Measurements from ENCODE around the gene CELF4.
"Not testable (repeated sequence)": the region's sequence is repeated elsewhere in the genome, so short reads cannot be mapped to it uniquely, and the experiment has no call there.

CELF4 gene

DNA sequence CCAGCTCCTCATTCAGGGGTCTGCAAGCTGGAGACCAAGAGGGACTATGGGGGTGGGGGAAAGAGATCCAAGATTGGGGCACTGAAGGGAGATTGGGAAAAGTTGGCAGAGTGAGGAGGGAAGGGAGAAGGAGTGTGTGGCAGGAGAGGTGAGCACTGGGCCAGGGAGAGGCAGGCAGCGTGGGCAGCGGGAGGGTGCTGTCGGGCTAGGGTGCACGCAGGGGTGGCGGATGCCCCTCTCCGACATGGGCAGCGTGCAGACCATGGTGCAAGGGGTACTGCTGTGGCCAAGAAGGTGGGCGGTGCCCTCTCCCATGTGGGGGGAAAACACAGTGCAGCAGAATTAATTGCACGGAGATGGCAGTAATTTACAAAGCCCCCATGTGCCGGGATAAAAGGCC, 74.1 kb downstream of the CELF4 start:
- DNase-seq, result no peak

DNA sequence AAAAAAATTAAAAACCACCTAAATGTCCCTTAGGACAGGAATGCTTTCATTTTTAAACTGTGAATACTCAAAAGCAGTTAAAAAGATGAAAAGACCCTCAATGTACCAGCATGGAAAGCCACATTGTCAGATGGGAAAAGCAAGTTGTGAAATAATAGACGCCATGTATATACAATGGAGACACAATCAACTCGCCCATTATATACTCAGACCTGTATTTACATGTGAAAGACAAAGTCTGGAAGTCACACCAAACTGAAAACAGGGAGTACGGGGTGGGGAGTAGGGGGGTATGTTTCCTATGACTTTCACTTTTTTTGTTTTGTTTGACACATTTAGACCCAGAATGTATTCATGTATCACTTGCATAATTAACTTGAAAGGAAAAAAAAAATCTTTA, 75.6 kb downstream of the CELF4 start:
- DNase-seq, result no peak

DNA sequence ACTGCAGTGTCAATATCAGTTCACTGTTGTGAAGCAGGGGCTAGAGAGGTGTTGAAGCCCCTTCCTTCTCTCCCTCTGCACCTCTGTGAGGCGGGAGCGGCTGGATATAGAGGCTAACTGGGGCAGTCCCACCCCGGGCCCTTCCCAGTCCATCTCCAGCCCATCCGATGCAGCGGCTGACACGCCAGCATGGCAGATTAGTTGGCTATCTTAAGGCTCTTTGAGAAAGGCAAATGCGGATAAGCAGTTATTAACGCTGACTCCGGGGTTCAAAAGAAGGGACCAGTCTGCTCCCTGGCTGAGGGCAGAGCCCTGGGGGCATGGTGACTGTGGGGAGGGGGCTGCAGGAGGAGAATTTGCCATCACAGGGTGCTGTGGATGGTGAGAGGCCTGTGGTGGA, 76.6 kb downstream of the CELF4 start:
- no peak for DNase-seq

DNA sequence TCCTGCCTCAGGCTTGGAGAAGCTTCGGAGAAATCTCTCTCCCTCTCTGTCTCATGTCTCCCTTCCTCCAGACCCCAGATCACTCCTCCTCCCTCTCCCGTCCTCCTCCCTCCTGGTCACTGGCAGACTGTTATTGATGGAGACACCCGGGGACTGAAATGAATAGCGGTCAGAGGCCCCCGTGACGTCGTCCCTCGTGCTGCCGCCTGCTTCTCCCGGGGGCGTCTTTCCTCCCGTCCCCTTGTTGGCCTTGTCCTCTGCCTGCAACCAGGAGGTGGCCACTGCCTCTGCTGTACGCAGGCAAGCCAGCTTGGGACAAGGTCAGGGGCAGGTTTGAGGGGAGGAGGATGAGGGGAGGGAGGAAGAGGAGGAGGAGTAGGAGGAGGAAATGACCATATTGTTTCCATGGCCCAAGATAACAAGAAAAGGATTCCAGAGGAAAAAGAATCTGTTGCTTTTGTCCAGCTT, 78.2 kb downstream of the CELF4 start:
- DNase-seq, result no peak

DNA sequence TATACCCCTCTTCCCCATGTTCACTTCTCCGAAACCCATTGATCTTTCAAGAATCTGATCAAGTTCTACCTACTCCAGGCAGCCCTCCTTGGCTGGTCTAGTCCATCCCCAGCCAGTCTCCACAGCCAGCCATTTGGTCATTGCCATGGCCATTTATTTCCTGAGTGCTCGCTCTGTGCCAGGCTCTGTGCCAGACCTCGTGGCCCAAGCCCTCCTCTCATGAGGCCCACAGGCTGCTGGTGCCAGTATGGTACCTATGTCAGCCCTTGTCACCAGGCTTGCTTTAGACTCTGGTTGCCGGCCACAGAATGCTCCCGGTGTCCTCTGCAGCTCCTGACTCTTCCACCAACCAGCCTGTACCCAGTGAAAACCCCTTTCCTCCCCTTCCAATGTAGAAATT, 78.8 kb downstream of the CELF4 start:
- DNase-seq, result no peak

DNA sequence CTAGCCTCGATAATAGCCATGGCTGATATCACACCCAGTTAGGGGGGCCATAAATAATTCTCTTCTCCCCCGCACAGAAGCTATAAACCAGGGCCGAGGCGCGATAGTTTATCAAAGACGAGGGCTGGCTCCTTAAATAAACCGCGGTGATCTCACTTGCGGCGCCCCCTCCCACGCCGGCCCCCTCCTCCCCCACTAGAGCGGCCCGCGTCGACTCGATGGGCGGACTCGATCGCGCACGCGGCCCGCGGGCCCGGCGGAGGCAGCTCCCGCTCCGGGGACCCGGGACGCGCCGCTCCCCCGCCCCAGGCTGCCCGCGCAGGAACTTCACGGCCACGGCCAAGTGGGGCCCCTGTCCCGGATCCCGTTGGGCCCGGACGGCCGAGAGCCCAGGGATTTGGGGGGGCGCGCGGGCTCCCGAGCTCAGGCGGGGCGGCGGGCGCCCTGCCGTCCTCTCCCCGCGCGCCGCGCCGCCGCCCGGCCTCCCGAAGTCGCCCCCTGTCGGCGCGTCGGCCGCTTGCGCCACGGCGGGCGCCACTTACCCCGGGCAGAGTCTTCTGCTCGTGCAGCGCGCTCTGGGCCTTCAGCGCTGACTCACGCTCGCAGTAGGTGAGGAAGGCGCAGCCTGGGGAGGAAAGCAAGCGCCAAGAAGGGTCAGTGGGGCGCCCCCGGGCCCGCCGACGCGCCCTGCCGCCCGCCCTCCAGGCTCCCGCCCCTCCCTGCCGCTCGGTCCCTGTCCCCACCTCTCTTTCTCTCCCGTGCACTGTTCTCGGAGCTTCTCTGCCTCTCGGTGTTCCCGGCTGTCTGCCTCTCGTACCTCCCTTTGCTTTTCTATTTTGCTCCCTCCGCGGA, 80.4 kb downstream of the CELF4 start:
- DNase-seq, result no peak

DNA sequence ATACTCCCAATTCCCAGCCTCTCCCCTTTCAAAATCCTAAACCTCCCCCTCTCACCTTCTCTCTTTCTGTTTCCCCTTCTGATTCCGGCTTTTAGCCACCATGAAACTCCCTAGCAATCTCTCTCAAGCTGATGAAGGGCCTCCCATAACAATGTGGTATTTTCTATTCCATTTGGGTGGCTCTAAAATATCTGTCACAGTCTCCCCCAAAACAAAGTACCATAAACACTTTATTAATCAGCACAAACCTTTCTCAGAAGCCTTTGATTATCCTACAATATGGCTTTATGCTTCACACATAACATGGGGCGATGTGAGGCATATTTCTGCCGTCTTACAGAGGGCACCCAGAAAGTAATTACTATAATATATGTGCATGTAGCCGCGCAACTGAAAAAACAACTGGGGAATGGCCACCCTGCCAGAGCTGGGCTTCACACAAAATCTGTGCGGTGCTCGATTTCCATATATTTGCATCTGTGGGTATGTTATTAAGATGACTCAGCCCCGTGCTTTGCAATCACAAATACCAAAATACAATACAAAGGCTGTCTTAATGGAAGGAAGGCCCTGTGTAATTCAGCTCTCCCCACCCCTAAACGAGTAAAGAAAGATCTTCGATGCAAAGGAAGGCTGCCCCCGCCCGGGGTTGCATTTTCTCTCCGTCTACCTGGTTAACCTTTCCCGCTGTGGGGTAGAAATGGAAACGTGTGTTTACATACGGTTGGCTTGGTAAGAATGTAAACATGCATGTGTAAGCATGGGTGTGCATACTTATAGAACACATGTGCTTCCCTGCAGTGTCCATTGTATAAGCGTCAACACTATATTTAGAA, 81.4 kb downstream of the CELF4 start:
- no peak for DNase-seq

DNA sequence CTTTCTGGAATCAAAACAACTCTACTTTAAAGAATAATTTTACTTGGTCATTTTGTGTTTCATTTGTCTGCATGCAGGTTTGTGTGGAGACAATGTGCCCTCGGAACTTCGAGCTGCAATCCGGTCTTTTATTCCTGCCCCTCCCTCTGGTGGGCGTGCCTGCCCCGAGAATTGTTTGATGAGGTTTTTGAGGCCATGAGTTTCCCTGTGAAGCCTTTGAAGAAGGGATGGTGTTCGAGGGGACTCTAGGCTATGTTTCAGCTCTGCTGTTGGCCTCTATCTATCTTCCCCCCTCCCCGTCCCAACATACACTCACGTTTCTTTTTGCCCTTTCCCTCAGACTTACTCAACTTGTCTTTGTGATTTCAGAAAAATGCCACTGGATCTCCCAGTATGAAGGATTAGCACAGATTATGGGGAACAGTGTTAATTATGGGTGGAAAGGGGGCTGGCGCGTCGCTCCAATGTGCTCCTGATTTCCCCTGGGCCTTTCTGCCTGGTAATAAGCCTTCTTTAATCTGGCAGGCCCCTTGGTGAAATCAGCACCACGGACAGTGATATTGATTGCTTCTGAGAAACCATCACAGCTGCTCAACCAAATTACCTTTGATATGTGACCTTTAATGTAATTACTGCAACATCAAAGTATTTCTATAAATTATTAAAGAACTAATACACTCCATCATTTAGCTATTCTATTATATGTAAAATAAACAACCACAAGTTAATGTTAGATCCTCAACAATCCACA, 82.2 kb downstream of the CELF4 start:
- DNase-seq, result no peak

DNA sequence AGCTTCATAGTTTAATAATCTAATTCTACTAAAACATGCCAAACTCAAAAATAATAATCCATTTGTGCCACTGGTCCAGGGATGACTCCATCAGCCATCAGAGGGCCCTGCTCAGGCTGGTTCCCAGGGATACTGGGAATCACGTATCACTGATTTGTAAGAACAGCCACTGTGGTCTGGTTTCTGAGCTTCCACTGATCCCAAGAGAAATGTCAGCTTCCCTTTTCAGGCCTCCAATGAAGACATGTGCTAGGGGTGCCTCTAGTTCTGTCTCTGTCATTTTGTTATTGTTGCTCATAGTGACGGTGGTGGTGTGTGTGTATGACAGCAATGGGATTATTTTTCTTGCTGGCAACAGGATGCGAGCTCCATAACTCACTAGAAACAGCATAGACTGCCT, 83.2 kb downstream of the CELF4 start:
- no peak for DNase-seq

DNA sequence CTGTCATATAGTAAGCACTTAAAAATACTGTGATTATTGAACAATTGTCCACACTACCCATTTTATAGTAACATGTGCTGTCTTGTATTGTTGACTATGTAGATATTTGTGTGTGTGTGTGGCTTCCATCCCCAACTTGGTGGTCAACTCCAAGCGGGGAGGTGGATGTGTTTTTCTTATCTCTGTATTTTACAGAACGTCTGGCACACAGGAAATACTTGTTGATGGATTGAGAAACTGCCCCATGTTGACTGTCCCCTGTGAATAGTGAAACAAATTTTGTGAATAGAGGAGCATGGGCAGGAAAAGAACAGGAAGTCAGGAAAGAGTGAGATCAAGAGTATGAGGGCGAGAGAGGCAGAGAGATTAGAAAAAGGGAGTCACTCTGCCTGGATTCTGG, 83.6 kb downstream of the CELF4 start:
- no peak for DNase-seq

DNA sequence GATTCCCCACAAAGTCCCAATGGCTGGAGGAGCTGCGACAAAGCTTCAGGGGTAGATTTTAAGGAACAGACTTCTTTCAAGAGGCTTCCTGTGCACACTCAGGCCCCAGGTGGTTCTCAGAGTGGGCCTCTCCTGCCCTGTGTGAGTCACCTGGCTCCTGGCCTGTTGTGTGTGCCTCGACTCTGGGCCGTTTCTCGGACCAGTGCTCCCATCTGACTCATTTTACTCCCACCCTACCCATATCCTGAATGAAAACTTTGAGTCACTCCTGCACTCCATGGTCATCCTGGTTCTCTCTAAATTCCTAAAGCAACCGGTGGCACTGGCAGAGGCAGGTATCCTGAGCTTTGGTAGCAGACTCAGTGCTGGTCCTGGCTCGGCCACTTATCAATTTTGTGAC, 84.1 kb downstream of the CELF4 start:
- no peak for DNase-seq

DNA sequence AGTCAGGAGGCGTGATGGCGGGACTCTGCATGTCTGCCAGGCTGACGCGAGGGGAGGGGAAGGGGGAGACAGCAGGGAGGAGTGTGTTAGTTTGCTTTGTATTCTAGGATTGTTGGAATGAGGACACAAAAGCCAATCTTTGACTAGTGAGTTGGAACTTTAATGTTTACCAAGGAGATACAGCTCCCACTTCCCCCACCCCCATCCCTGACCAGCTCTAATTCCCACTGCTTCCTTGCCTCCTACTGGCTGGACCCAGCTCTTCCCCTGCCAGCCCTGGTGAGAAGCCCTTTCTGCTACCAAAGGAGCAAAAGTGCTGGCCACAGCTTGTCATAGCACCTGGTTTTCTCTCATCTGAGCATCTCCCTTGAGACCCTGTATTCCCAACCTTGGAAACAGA, 84.5 kb downstream of the CELF4 start:
- no peak for DNase-seq

DNA sequence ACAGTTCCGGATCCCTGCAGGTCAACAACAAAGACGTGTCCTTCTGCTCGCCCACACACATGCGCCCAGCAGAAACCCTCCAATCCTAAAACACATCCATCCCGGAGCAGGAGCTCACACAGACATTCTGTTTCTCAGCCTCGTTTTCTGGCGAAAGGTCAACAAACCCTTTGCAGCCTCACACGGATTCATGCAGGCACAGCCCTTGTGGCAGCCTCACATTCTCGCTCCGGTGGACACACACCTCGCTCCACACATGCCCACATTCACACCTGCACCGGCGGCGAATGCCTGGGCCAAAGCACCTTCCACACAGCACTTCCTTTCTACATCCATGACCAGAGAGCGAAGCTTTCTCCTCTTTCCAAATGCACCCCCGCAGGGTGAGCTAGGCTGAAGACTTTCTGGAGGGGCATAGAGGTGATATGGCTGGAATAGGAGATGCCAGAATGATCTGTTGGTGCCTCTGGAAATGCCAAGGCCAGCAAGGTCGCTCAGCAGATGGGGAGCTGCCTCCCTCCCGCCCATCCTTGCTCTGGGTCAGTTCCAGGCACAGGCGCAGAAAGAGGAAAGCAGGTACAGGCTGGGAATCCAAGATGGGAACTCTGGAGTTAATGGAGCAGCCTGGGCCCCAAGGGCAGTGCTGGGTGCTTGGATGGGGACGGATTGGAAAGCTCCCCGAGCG, 88.8 kb downstream of the CELF4 start:
- no peak for DNase-seq

DNA sequence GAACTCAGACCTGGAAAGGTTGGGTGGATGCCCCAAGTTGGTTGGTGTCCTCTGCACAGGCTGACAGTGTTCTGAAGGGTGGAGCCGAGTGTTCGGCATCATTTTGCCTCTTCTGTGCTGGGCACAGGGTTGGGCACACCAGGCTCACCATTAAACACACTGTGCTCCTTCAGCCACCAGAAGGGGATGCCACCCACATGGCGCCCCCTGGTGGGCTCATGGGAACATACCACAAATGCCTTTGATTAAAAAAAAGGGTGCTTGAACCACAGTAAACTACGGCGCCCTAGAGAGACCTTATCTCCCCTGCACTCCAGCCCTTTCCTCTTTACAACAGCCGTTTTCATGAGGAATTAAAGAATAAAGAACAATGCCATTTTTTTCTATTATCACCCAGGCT, 89.4 kb downstream of the CELF4 start:
- peak; percentile 27 for DNase-seq

DNA sequence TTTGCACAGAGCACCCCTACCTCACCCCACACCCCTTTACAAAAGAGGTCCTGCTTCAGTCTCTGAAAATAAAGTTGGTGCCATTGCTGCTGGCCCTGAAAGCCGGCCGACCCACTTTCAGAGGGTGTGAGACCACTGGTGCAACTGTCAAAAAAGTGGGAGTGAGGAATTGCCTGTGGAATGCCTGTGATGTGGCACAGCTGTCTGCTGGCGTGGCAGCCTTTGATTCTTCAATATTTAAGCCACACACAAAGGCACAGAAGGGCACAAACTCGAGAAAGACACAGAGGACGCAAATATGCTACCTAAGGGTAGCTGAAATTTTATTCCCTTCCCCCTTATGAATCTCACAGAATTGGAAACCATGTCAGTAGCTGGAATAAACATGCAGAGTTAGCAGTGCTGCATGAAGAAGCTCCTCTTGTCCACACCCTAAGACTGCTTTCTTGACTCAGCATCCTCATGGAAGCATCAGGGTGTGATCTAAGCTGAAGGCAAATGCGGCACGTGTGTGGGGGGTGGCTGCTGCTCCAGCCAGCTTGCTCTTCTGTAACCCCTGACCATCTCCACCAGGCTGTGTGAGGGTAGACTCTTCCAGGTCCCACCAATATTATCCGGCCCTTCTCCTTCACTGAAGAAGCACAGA, 92.3 kb downstream of the CELF4 start:
- no peak for DNase-seq

DNA sequence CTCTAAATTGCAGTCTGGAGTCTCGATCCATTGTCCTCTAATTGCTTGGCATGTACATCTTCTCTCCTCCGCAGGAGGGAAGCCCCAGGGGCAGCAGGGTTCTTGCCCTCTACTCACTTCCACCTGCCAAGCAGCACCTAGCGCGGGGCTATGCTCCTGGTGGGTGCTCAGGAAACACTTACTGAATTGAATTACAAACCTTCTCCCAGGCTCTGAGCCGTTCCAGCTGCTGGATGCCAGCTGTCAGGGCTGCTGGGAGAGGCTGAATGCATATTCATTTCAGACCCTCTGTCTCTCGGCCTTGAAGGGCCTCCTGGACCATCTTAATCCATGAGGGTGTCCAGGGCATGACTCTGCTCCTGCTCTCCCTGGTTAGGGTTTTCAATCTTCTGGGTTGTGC, 94.0 kb downstream of the CELF4 start:
- DNase-seq, result no peak

DNA sequence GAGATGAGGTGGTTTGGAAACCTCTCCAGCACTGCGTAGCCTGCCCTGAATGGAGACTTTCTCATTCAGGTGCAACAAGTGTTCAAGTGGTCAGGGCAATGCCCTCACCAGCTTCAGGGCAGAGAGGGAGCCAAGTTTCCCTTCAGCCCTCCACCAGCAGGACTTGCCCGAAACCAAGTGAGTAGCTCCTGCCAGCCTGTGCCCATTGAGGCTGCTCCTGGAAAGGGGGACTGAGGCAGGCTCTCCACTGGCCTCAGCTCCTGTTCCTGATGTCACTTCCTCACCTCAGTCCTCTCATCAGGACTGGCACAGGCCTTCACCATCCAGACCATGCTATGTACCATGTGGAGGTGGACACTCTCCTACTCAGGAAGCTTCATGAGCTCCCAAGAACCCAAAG, 94.6 kb downstream of the CELF4 start:
- DNase-seq, result no peak

DNA sequence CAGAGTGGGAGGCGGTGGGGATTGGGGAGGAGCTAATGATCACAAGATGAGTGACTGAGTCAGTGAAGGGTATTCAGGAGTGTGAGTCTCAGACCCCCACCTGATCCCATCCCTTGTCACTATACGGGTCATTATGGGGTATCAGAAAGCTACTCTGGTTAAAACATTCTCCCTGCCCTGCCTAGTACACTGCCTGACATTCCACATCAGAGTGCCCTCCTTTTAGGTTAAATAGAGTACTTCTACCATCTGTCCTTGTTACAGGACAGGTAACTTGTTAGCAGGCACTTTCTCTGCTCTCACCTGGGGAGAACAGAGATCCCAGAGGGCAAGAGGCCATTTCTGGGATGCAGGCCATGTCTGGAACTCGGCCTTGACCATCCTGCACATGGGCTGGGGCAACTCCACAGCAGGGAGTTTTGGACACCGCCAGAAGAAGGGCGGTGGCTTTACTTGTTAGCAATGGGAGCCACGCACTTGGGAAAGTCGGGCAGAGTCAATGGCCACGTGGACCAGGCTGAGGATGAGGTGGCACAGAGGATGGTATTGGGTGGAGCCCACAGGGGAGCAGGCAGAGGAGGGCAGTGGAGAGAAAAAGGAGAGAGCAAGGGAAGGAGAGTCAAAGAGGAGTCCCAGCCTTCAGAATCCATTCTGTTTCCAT, 98.5 kb downstream of the CELF4 start:
- no peak for DNase-seq

DNA sequence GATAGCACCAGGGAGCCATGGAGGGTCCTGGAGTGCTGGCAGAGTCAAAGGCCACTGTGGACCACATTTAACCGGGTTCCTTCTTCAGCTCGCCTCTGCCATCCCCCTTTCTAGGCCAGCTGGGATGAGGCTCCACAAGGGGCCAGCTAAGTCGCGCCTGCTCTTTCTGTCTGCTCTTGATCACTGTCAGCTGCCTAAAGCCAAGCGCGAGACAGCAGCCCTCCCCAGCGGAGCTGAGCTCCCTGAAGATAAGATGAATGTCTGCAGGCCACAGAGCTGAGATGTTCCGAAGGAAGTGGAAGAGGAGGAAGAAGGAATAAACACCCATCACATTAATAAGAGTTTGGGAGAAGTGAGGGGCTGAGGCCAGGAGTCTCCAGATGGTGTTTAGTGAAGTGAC, 99.6 kb downstream of the CELF4 start:
- no peak for DNase-seq

DNA sequence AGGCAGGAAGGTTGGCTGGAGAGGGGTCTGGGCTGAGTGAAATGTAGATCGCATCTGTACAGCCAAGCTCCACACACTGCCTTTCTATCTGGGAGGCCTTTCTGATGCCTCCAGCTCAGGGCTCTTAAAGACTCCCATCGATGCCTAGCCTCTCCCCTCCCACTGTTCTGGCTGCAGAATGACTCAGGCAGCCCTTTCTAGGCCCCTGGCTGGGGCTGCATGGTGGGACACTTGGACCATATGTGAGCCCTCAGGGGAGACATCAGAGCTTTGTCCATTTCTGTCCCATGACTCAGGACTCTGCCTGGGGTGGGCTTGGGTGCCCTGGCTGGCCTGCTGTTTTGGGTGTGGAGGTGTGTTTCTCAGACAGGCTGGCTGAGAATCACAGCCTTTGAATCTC, 101.3 kb downstream of the CELF4 start:
- DNase-seq, result no peak

DNA sequence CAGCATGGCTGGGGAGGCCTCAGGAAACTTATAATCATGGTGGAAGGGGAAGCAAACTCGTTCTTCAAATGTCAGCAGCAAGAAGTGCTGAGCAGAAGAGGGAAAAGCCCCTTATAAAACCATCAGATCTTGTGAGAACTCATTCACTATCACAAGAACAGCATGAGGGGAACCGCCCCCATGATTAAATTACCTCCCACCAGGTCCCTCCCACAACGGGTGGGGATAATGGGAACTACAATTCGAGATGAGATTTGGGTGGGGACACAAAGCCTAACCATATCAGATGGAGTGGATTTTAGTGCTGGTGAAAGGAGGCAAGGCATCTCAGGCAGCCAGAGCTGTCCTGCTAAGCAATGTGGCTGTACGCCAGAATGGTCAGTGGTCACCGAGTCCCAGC, 104.3 kb downstream of the CELF4 start:
- not testable (repeated sequence) for DNase-seq

DNA sequence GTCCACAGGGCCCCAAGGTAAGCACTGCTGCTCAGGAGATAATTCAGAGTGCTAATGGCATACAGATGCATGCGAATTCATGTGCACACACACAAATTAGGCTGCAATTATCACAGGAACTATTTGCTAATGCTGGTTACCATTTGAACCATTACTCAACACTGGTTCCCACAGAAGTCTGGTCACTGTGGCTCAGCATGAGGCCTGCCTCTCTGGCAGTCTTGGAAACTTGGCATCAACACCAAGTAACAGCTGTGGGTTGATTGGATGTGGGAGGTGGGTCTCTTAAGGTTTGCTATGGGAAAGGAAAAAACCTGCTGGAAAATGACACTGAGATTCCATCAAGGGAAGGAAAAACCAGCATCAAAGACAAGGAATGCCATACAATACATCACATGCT, 105.0 kb downstream of the CELF4 start:
- DNase-seq, result no peak
